A673 (cell line): ENCODE results near the gene SEH1L. TPM values are rescaled to one million over a fixed set of nuclear protein-coding genes. Genes with fewer than 3 reads are reported as not detected.

ENCODE experiments used
- BruUV-seq: library from RNA; stranded (reverse); fragments of 400-500 nt; replicated peaks from 2 replicates; lab custom pipeline; 2021; lab: Mats Ljungman, UMichigan
- CTCF ChIA-PET: fragments of 300-600 bp; sonication (Branson Sonifier 250); formaldehyde crosslinking; loops from one replicate; lab custom pipeline; 2022; ENCODE audit warnings: antibody characterized with exemption; lab: Charles Lee
- POLR2A ChIA-PET: fragments of 300-600 bp; sonication (Branson Sonifier 250); formaldehyde crosslinking; loops from one replicate; lab custom pipeline; 2022; ENCODE audit warnings: antibody characterized with exemption; ENCODE audit not compliant: low non-redundant PET; lab: Charles Lee
- DNase-seq: peaks from one replicate; pipeline ENCODE4 v3.0.0-alpha.2; 2015; ENCODE audit warnings: low spot score
- H3K27ac ChIP-seq: fragments of 200-600 bp; sonication (generic); 2 replicates; pipeline ENCODE4 v1.5.1; 2016; ENCODE audit warnings: mixed run types, low read depth, mild to moderate bottlenecking, mixed read lengths, antibody characterized with exemption, low read length; ENCODE audit not compliant: poor library complexity, severe bottlenecking
- H3K27me3 ChIP-seq: fragments of 200-600 bp; sonication (generic); replicated peaks from 2 replicates; pipeline ENCODE4 v1.6.1; 2017; ENCODE audit warnings: mixed run types, low read depth, mild to moderate bottlenecking, mixed read lengths, antibody characterized with exemption, low read length; ENCODE audit not compliant: insufficient read depth, poor library complexity
- H3K36me3 ChIP-seq: fragments of 200-600 bp; sonication (generic); 2 replicates; pipeline ENCODE4 v1.6.1; 2016; ENCODE audit warnings: mixed run types, mild to moderate bottlenecking, mixed read lengths, antibody characterized with exemption, low read length; ENCODE audit not compliant: insufficient read depth, poor library complexity, severe bottlenecking
- H3K4me1 ChIP-seq: fragments of 200-600 bp; sonication (generic); 2 replicates; pipeline ENCODE4 v1.6.1; 2017; ENCODE audit warnings: mixed run types, mild to moderate bottlenecking, mixed read lengths, antibody characterized with exemption, low read length; ENCODE audit not compliant: insufficient read depth, poor library complexity, severe bottlenecking
- H3K4me3 ChIP-seq: fragments of 200-600 bp; sonication (generic); 2 replicates; pipeline ENCODE4 v1.5.1; 2016; ENCODE audit warnings: low read depth, mixed run types, mild to moderate bottlenecking, mixed read lengths, low read length; ENCODE audit not compliant: poor library complexity, severe bottlenecking
- H3K9me3 ChIP-seq: fragments of 200-600 bp; sonication (generic); 2 replicates; pipeline ENCODE4 v1.6.1; 2016; ENCODE audit warnings: mixed run types, low read depth, mild to moderate bottlenecking, mixed read lengths, antibody characterized with exemption, low read length; ENCODE audit not compliant: poor library complexity, severe bottlenecking
- CTCF ChIP-seq: fragments of 300-800, 200-600 bp; sonication (generic); conservative IDR thresholded peaks from 2 replicates; pipeline ENCODE4 v1.5.1; 2017; ENCODE audit warnings: low read depth, mild to moderate bottlenecking, antibody characterized with exemption, low read length, moderate library complexity, mixed read lengths
- EZH2 ChIP-seq: fragments of 200-600 bp; sonication (generic); IDR thresholded peaks from 2 replicates; pipeline ENCODE4 v1.6.1; 2017; ENCODE audit warnings: borderline replicate concordance, low read depth, mild to moderate bottlenecking, mixed read lengths, antibody characterized with exemption, low read length; ENCODE audit not compliant: poor library complexity, severe bottlenecking
- intact Hi-C: fragments of 100-400 bp; cut with micrococcal nuclease; formaldehyde crosslinking; loops from one replicate; pipeline ENCODE4 v1.10.0; 2022; ENCODE audit not compliant: unreplicated experiment
- total RNA-seq: library from RNA; stranded (reverse); gene quantifications from 2 replicates; pipeline ENCODE4 v1.2.3, GENCODE V29; 2021

SEH1L gene
- total RNA-seq, 1 experiment from 2014 or later = 105 TPM

GRCh38 chr18:12946549-12947284 is 1.1 kb upstream of the SEH1L start:
- H3K36me3 ChIP-seq = peaks cover 22% of the 10 kb centered on the region
- peaks cover 17% of the 10 kb centered on the region for H3K4me1 ChIP-seq
- peak; percentile 86 for DNase-seq
- H3K27ac ChIP-seq = peak overlapping the region; percentile 92
- TF ChIP-seq EZH2 (no peak), CTCF (no peak; the same call in 1 of the 2 replicates)
- POLR2A ChIA-PET = no interaction called here
- no peaks in the 10 kb centered on the region for H3K27me3 ChIP-seq
- no peaks in the 10 kb centered on the region for H3K9me3 ChIP-seq
- CTCF ChIA-PET = no interaction called here
- BruUV-seq = no TSS peak
- peak overlapping the region; percentile 64 for H3K4me3 ChIP-seq
- intact Hi-C loops = no loop called here

GRCh38 chr18:12948050-12948804 is 416 bp downstream of the SEH1L start:
- peaks cover 26% of the 10 kb centered on the region for H3K36me3 ChIP-seq
- H3K27ac ChIP-seq = peak overlapping the region; percentile 98
- peak overlapping the region; percentile 76 for H3K4me3 ChIP-seq
- H3K4me1 ChIP-seq = peaks cover 17% of the 10 kb centered on the region
- H3K27me3 ChIP-seq = no peaks in the 10 kb centered on the region
- peak; percentile 92 for DNase-seq
- no TSS peak for BruUV-seq
- H3K9me3 ChIP-seq = no peaks in the 10 kb centered on the region
- POLR2A ChIA-PET = no interaction called here
- intact Hi-C loops = no loop called here
- CTCF ChIA-PET = no interaction called here
- no peak for TF ChIP-seq EZH2
- no peak for TF ChIP-seq CTCF

GRCh38 chr18:12958478-12958877 is 10.7 kb downstream of the SEH1L start:
- ChIA-PET CTCF (no interaction called here), POLR2A (no interaction called here)
- H3K4me3 ChIP-seq = no peak overlapping the region
- intact Hi-C loops = no loop called here
- no peak for DNase-seq
- no peaks in the 10 kb centered on the region for H3K27me3 ChIP-seq
- TF ChIP-seq EZH2 = no peak
- no peak for TF ChIP-seq CTCF
- H3K4me1 ChIP-seq = no peaks in the 10 kb centered on the region
- BruUV-seq = no TSS peak
- no peak overlapping the region for H3K27ac ChIP-seq
- no peaks in the 10 kb centered on the region for H3K9me3 ChIP-seq
- peaks cover 58% of the 10 kb centered on the region for H3K36me3 ChIP-seq
